K562 (cell line): ENCODE measurements around the gene CPN2. TPM values are rescaled to one million over a fixed set of nuclear protein-coding genes. Genes with fewer than 3 reads are reported as not detected.

Experiments
- ETV1 ChIP-seq: fragments of 450-650 bp; conservative IDR thresholded peaks from 2 replicates; pipeline ENCODE4 v1.6.1; 2016; ENCODE audit warnings: missing genetic modification characterization, control low read depth, low read depth, missing compliant biosample characterization
- IRF9 ChIP-seq: fragments of 450-650 bp; IDR thresholded peaks from 2 replicates; pipeline ENCODE4 v1.6.1; 2016; ENCODE audit warnings: missing biosample characterization, missing genetic modification characterization
- MCM5 ChIP-seq: fragments of 450-650 bp; IDR thresholded peaks from 2 replicates; pipeline ENCODE4 v1.6.1; 2016; ENCODE audit warnings: low read depth
- PHB ChIP-seq: fragments of 250-450 bp; sonication (Bioruptor Pico); IDR thresholded peaks from 2 replicates; pipeline ENCODE4 v1.5.0; 2021
- PRDM10 ChIP-seq: fragments of 450-650 bp; IDR thresholded peaks from 2 replicates; pipeline ENCODE4 v1.6.1; 2018; ENCODE audit not compliant: partially characterized antibody
- SMARCB1 ChIP-seq: IDR thresholded peaks from 2 replicates; pipeline ENCODE4 v1.6.1; 2011; ENCODE audit warnings: improper control_type of control experiment, low read depth; ENCODE audit not compliant: insufficient read length
- STAT5B ChIP-seq: fragments of 250-450 bp; sonication (Bioruptor Pico); IDR thresholded peaks from 2 replicates; pipeline ENCODE4 v1.8.0; 2021; ENCODE audit warnings: mild to moderate bottlenecking, inconsistent platforms
- THAP12 ChIP-seq: fragments of 250-450 bp; sonication (Bioruptor Pico); IDR thresholded peaks from 2 replicates; pipeline ENCODE4 v1.9.0; 2021; ENCODE audit warnings: mild to moderate bottlenecking, inconsistent platforms
- ZBTB33 ChIP-seq: sonication (generic); formaldehyde crosslinking; IDR thresholded peaks from 2 replicates; pipeline ENCODE4 v1.8.1; 2023; ENCODE audit warnings: mild to moderate bottlenecking, missing genetic modification reagents
- ZNF408 ChIP-seq: fragments of 250-450 bp; sonication (Bioruptor Pico); IDR thresholded peaks from 2 replicates; pipeline ENCODE4 v1.4.0; 2020; ENCODE audit warnings: low read depth, mild to moderate bottlenecking, moderate library complexity
- ZNF551 ChIP-seq: fragments of 250-450 bp; sonication (Bioruptor Pico); IDR thresholded peaks from 2 replicates; pipeline ENCODE4 v1.5.0; 2021; ENCODE audit warnings: mild to moderate bottlenecking, moderate library complexity
- polyA plus RNA-seq, 8 experiments: library from polyadenylated mRNA; depleted of rRNA in 4 of 8; stranded (reverse) in 5 of 8; unstranded in 3 of 8; fragments of >200 nt; fragmentation: Nextera tagmentation in 2 of 8; fragmentation: Illumina TruSeq in 1 of 8; extraction: Ambion mirVana in 2 of 8; extraction: Trizol in 1 of 8; gene quantifications; 2 replicates each; pipeline versions ENCODE4 v1.2.1 to v1.2.3, GENCODE V29; 2011 to 2014; ENCODE audit warnings: inconsistent platforms in 1 of 8, missing spikeins in 1 of 8
- total RNA-seq, 7 experiments: library from RNA; depleted of rRNA in 6 of 7; stranded (reverse); fragments of >200 nt in 6 of 7; fragmentation: Illumina TruSeq in 2 of 7; extraction: Trizol in 2 of 7; gene quantifications; 2 replicates each; pipeline versions ENCODE4 v1.2.1 to v1.2.3, GENCODE V29; 2011 to 2021; ENCODE audit warnings: low replicate concordance in 1 of 7

The CPN2 gene
- total and polyA plus RNA-seq, 9 of the 15 experiments (the other 6 are each of a cell fraction or from before 2014, with no cell fraction given), result not detected

- TF ChIP-seq ZBTB33 (CRISPR knock-in tag) (peak; percentile 12; the same call in 1 of the 2 replicates), ETV1 (tag) (no peak), MCM5 (no peak), ZNF551 (CRISPR knock-in tag) (no peak), PRDM10 (no peak), IRF9 (tag) (peak; percentile 59), PHB (no peak), SMARCB1 (no peak), STAT5B (CRISPR knock-in tag) (no peak), THAP12 (CRISPR knock-in tag) (no peak), ZNF408 (no peak)
These were observed 24.7 kb downstream of the CPN2 start (continued) for GRCh38 chr3:194326192-194326967.
